Prostate gland (tissue), 2 donors: Measurements from ENCODE around the gene HSDL1.

Experiments used
- CTCF ChIP-seq, 4 experiments: fragments of 200-600 bp in 2 of 4; fragments of 450-650 bp in 2 of 4; sonication (generic) in 2 of 4; IDR thresholded peaks; 1 replicate in 3 of 4; 2 replicates in 1 of 4; pipeline ENCODE4 v1.5.1; 2016 to 2019; ENCODE audit warnings: antibody characterized with exemption in 4 of 4, mild to moderate bottlenecking in 2 of 4, moderate library complexity in 2 of 4
- POLR2A ChIP-seq: fragments of 450-650 bp; IDR thresholded peaks from one replicate; pipeline ENCODE4 v1.6.1; 2016; ENCODE audit warnings: antibody characterized with exemption, mild to moderate bottlenecking
- POLR2AphosphoS5 ChIP-seq: sonication (generic); formaldehyde crosslinking; IDR thresholded peaks from one replicate; pipeline ENCODE4 v1.6.1; 2017; ENCODE audit warnings: antibody characterized with exemption

DNA sequence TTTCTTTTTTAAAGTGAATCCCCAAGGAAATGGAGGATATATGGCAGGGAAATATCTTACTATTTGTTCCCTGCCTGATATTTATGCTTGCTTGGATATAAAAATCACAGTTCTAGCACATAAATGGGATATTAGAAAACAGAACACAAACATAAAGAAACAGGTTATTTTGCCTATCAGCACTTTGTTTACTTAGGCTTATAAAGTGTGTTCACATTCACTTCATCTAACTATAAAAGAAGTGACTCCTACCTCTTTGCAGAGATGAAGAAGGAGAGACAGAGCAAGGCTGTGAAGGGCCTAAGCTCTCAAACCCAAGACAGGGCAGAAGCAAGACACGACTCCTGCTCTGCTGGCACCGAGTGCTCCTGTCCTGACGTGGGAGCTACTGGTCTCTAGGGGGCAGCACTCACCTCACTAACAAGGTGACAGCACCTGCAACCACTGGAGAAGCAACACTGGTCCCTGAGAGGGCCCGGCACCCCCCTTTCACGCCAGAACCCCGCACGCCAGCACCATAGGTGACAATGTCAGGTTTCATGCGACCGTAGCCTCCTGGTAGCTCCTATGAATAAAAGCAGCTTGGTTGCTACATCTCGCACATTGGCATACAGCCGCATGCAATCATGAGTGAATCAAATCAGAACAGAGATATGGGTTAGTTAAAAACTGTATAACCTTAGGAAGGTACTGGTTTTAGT, 60.3 kb downstream of the HSDL1 start:
- peak in 3 of 4 experiments; percentile 66 to 80 (median 69) for TF ChIP-seq CTCF (IDR thresholded peaks at IDR 0.05)
- TF ChIP-seq POLR2AphosphoS5 = peak; percentile 39
- no peak for TF ChIP-seq POLR2A
